ENCODE results near the gene RALY. TPM values are rescaled to one million over a fixed set of nuclear protein-coding genes. Genes with fewer than 3 reads are reported as not detected.

Gene RALY
- total RNA-seq, 2 experiments from 2014 or later, result 136 to 163 TPM

DNA sequence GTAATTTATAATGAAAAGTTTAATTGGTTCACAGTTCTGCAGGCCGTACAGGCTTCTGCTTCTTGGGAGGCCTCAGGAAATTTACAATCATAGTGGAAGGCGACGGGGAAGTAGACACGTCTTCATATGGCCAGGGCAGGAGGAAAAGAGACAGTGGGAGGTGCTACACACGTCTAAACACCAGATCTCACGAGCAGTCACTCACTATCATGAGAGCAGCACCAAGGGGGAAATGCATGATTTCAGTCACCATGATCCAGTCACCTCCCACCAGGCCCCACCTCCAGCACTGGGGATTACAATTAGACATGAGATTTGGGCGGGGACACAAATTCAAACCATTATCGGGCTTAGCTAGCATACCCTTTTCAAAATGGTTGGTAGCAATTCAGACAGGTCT, 77.1 kb downstream of the RALY start:
- Histone ChIP-seq H3K36me3 (ENCODE audit: insufficient read depth, low read length) (peaks cover 53% of the 10 kb centered on the region), H3K4me1 (ENCODE audit: insufficient read depth, low read length, poor library complexity, severe bottlenecking) (peaks cover 21% of the 10 kb centered on the region), H3K4me3 (ENCODE audit: low read depth, low read length, poor library complexity, severe bottlenecking) (no peak overlapping the region), H4K20me1 (ENCODE audit: insufficient read depth, low read length) (peaks cover 8% of the 10 kb centered on the region), H3K9me2 (ENCODE audit: insufficient read depth, low read length) (no peaks in the 10 kb centered on the region), H3K9me3 (ENCODE audit: low read length) (no peaks in the 10 kb centered on the region), H3K79me2 (ENCODE audit: insufficient read depth, low read depth, low read length) (peaks cover 23% of the 10 kb centered on the region; the same call in 1 of the 2 replicates), H3K4me2 (ENCODE audit: low read length) (no peak overlapping the region), H3K27ac (ENCODE audit: low read depth, low read length, poor library complexity, severe bottlenecking) (no peak overlapping the region), H2AFZ (ENCODE audit: low read length) (no peak overlapping the region)
- ChIA-PET POLR2A (interaction anchor here (0.6 to 1.3 kb wide), 2 partner anchors 11 to 69 kb away, joined by 3 to 4 read pairs; no protein-coding TSS in a partner anchor), CTCF (ENCODE audit: unreplicated experiment) (no interaction called here)
- TF ChIP-seq, protein P1, sequence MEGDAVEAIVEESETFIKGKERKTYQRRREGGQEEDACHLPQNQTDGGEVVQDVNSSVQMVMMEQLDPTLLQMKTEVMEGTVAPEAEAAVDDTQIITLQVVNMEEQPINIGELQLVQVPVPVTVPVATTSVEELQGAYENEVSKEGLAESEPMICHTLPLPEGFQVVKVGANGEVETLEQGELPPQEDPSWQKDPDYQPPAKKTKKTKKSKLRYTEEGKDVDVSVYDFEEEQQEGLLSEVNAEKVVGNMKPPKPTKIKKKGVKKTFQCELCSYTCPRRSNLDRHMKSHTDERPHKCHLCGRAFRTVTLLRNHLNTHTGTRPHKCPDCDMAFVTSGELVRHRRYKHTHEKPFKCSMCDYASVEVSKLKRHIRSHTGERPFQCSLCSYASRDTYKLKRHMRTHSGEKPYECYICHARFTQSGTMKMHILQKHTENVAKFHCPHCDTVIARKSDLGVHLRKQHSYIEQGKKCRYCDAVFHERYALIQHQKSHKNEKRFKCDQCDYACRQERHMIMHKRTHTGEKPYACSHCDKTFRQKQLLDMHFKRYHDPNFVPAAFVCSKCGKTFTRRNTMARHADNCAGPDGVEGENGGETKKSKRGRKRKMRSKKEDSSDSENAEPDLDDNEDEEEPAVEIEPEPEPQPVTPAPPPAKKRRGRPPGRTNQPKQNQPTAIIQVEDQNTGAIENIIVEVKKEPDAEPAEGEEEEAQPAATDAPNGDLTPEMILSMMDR (conservative IDR thresholded peaks at IDR 0.05; ENCODE audit: low read length), result no peak
- no peak for TF ChIP-seq EZH2phosphoT487 (IDR thresholded peaks at IDR 0.05; ENCODE audit: borderline replicate concordance, low read depth, low read length)
- intact Hi-C loops (cut with micrococcal nuclease; ENCODE audit: unreplicated experiment), result loop anchor here (1.0 kb wide), 1 partner anchor 58 kb away; no protein-coding TSS in a partner anchor
- no TSS peak for BruUV-seq (replicated peaks)
- no peak for DNase-seq (ENCODE audit: low spot score)

DNA sequence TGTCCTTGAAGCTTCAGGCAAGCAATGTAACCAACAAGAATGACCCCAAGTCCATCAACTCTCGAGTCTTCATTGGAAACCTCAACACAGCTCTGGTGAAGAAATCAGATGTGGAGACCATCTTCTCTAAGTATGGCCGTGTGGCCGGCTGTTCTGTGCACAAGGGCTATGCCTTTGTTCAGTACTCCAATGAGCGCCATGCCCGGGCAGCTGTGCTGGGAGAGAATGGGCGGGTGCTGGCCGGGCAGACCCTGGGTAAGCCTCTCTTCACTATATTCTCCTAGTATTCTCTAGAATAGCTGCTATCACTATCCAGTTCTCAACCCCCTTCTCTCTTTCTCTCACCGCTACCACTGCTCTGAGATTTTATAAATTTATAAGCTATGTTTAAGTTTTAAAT, 78.4 kb downstream of the RALY start:
- CTCF ChIA-PET (ENCODE audit: unreplicated experiment), result no interaction called here
- TF ChIP-seq EZH2phosphoT487 (IDR thresholded peaks at IDR 0.05; ENCODE audit: borderline replicate concordance, low read depth, low read length), result no peak
- TF ChIP-seq, protein P1 (conservative IDR thresholded peaks at IDR 0.05; ENCODE audit: low read length), result no peak
- POLR2A ChIA-PET, result no interaction called here
- no peak overlapping the region for H3K27ac ChIP-seq (ENCODE audit: low read depth, low read length, poor library complexity, severe bottlenecking)
- no peaks in the 10 kb centered on the region for H3K9me2 ChIP-seq (ENCODE audit: insufficient read depth, low read length)
- DNase-seq (ENCODE audit: low spot score), result no peak
- H2AFZ ChIP-seq (ENCODE audit: low read length), result no peak overlapping the region
- peaks cover 23% of the 10 kb centered on the region; the same call in 1 of the 2 replicates for H3K79me2 ChIP-seq (ENCODE audit: insufficient read depth, low read depth, low read length)
- H3K36me3 ChIP-seq (ENCODE audit: insufficient read depth, low read length), result peaks cover 64% of the 10 kb centered on the region
- peaks cover 8% of the 10 kb centered on the region for H4K20me1 ChIP-seq (ENCODE audit: insufficient read depth, low read length)
- peaks cover 21% of the 10 kb centered on the region for H3K4me1 ChIP-seq (ENCODE audit: insufficient read depth, low read length, poor library complexity, severe bottlenecking)
- H3K4me2 ChIP-seq (ENCODE audit: low read length), result no peak overlapping the region
- H3K9me3 ChIP-seq (ENCODE audit: low read length), result no peaks in the 10 kb centered on the region
- intact Hi-C loops (cut with micrococcal nuclease; ENCODE audit: unreplicated experiment), result no loop called here
- no TSS peak for BruUV-seq (replicated peaks)
- H3K4me3 ChIP-seq (ENCODE audit: low read depth, low read length, poor library complexity, severe bottlenecking), result no peak overlapping the region

DNA sequence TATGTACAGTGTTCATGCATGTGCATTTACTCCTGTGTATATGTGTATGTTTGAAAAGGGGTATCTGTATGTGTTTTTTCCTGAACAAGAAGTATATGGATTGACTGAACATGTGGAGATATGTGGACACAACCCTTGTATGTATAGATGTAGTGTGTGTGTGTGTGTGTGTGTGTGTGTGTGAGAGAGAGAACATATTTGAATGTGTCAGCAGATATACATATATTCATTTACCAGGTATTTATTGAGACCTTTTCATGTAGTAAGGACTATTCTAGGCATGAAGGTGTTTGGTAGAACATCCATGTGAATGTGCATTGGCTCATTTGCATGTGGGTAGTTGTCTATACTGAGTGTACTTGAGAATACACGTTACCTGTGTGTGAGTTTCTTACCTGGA, 79.1 kb downstream of the RALY start:
- BruUV-seq (replicated peaks), result no TSS peak
- Histone ChIP-seq H3K9me2 (ENCODE audit: insufficient read depth, low read length) (no peaks in the 10 kb centered on the region), H4K20me1 (ENCODE audit: insufficient read depth, low read length) (peaks cover 8% of the 10 kb centered on the region), H3K4me2 (ENCODE audit: low read length) (no peak overlapping the region), H3K36me3 (ENCODE audit: insufficient read depth, low read length) (peaks cover 71% of the 10 kb centered on the region), H3K9me3 (ENCODE audit: low read length) (no peaks in the 10 kb centered on the region), H3K79me2 (ENCODE audit: insufficient read depth, low read depth, low read length) (peaks cover 23% of the 10 kb centered on the region; the same call in 1 of the 2 replicates), H3K27ac (ENCODE audit: low read depth, low read length, poor library complexity, severe bottlenecking) (no peak overlapping the region), H3K4me3 (ENCODE audit: low read depth, low read length, poor library complexity, severe bottlenecking) (no peak overlapping the region), H2AFZ (ENCODE audit: low read length) (no peak overlapping the region), H3K4me1 (ENCODE audit: insufficient read depth, low read length, poor library complexity, severe bottlenecking) (peaks cover 21% of the 10 kb centered on the region)
- CTCF ChIA-PET (ENCODE audit: unreplicated experiment), result no interaction called here
- intact Hi-C loops (cut with micrococcal nuclease; ENCODE audit: unreplicated experiment), result no loop called here
- no peak for TF ChIP-seq EZH2phosphoT487 (IDR thresholded peaks at IDR 0.05; ENCODE audit: borderline replicate concordance, low read depth, low read length)
- TF ChIP-seq, protein P1 (conservative IDR thresholded peaks at IDR 0.05; ENCODE audit: low read length), result no peak
- no peak for DNase-seq (ENCODE audit: low spot score)
- POLR2A ChIA-PET, result no interaction called here
